Esophagus squamous epithelium (tissue), 5 donors: Measurements from ENCODE around the gene MSX2. TPM values are rescaled to one million over a fixed set of nuclear protein-coding genes. Genes with fewer than 3 reads are reported as not detected.

Source experiments
- DNase-seq: peaks from one replicate; lab custom pipeline; 2025; lab: John Stamatoyannopoulos, UW
- H3K27ac ChIP-seq, 4 donors: fragments of 200-600 bp; sonication (generic); one replicate each; pipeline ENCODE4 v1.5.1; 2016 to 2019; ENCODE audit warnings: mild to moderate bottlenecking in 1 of 4
- H3K27me3 ChIP-seq, 4 donors: fragments of 200-600 bp; sonication (generic); 1 replicate in 3 of 4; 2 replicates in 1 of 4; pipeline versions ENCODE4 v1.5.1 to v1.6.0; 2017 to 2021; ENCODE audit warnings: antibody characterized with exemption in 1 of 4
- H3K36me3 ChIP-seq, 3 donors: fragments of 200-600 bp; sonication (generic); one replicate each; pipeline ENCODE4 v1.5.1; 2016 to 2019
- H3K4me1 ChIP-seq, 3 donors: fragments of 200-600 bp; sonication (generic); one replicate each; pipeline ENCODE4 v1.5.1; 2017 to 2019
- H3K4me3 ChIP-seq, 4 donors: fragments of 200-600 bp; sonication (generic); 1 replicate in 3 of 4; 2 replicates in 1 of 4; pipeline ENCODE4 v1.5.1; 2016 to 2019; ENCODE audit warnings: mild to moderate bottlenecking in 2 of 4, moderate library complexity in 1 of 4
- H3K9me3 ChIP-seq, 3 donors: fragments of 200-600 bp; sonication (generic); one replicate each; pipeline ENCODE4 v1.5.1; 2016 to 2019
- POLR2A ChIP-seq, 4 donors: fragments of 450-650 bp; IDR thresholded peaks; one replicate each; pipeline ENCODE4 v1.6.1; 2017; ENCODE audit warnings: antibody characterized with exemption in 4 of 4, mild to moderate bottlenecking in 4 of 4, moderate library complexity in 3 of 4
- WGBS, 2 donors: methylation state at CpG; one replicate each; pipeline ENCODE4 v1.1.5; 2018; 5-methylcytosine and 5-hydroxymethylcytosine counted together
- intact Hi-C: fragments of 100-400 bp; cut with DNase I; formaldehyde crosslinking; loops from one replicate; pipeline ENCODE4 v1.15.0; 2022
- total RNA-seq, 4 donors: library from RNA; depleted of rRNA; stranded (reverse); fragments of >200 nt; gene quantifications; one replicate each; pipeline ENCODE4 v1.1.0, GENCODE V29; 2016
- TF ChIP-seq, protein P1 (sequence below), 6 experiments: fragments of 450-650 bp in 4 of 6; fragments of 200-600 bp in 2 of 6; sonication (generic) in 2 of 6; IDR thresholded peaks; one replicate each; pipeline ENCODE4 v1.5.1; 2016 to 2019; ENCODE audit warnings: antibody characterized with exemption in 6 of 6, mild to moderate bottlenecking in 4 of 6, moderate library complexity in 4 of 6
- donor health status: DM: yes; HTN: yes; CAD: no.

MSX2 gene
- 1 to 10 TPM in 2 of 4 donors, under 1 TPM in 1, not detected in 1; 0.19 to 2.5 (median 1.6) TPM for total RNA-seq

DNA sequence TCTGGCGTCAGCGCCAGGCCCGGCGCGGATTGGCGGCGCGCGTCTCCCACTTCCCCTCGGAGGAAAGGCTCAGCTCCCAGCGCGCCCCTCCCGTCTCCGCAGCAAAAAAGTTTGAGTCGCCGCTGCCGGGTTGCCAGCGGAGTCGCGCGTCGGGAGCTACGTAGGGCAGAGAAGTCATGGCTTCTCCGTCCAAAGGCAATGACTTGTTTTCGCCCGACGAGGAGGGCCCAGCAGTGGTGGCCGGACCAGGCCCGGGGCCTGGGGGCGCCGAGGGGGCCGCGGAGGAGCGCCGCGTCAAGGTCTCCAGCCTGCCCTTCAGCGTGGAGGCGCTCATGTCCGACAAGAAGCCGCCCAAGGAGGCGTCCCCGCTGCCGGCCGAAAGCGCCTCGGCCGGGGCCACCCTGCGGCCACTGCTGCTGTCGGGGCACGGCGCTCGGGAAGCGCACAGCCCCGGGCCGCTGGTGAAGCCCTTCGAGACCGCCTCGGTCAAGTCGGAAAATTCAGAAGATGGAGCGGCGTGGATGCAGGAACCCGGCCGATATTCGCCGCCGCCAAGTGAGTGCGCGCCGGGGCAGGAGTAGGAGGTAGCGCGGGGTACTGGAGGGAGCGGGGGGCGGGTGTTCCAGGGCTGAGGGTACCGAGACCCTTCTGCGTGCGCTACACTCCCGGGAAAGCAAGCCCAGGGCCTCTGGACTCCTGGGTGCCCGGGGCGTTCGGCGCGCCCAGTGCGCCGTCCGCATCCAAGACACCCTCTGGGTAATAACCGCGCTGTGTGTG lies at the start of gene MSX2:
MSX2 (plus strand) TSS at position 99 of the 777 bp plus-strand sequence; CDS start at position 177, 78 bp downstream.
- 0 to 4% methylated on average over 2 to 31 of the region's 87 CpGs for WGBS, 2 donors
- no peak for DNase-seq
- Histone ChIP-seq H3K36me3 (no peaks in the 10 kb centered on the region), H3K9me3 (no peaks in the 10 kb centered on the region), H3K4me1 (peaks cover 7 to 44% (median 12%) of the 10 kb centered on the region in 3 donors), H3K4me3 (peak within 1 kb of the TSS; percentile 44 to 76 (median 53)), H3K27me3 (peaks cover 26 to 100% (median 40%) of the 10 kb centered on the region in 4 donors), H3K27ac (peak within 1 kb of the TSS in 2 of 4 donors; percentile 46 to 70)
- TF ChIP-seq, protein P1, sequence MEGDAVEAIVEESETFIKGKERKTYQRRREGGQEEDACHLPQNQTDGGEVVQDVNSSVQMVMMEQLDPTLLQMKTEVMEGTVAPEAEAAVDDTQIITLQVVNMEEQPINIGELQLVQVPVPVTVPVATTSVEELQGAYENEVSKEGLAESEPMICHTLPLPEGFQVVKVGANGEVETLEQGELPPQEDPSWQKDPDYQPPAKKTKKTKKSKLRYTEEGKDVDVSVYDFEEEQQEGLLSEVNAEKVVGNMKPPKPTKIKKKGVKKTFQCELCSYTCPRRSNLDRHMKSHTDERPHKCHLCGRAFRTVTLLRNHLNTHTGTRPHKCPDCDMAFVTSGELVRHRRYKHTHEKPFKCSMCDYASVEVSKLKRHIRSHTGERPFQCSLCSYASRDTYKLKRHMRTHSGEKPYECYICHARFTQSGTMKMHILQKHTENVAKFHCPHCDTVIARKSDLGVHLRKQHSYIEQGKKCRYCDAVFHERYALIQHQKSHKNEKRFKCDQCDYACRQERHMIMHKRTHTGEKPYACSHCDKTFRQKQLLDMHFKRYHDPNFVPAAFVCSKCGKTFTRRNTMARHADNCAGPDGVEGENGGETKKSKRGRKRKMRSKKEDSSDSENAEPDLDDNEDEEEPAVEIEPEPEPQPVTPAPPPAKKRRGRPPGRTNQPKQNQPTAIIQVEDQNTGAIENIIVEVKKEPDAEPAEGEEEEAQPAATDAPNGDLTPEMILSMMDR (IDR thresholded peaks at IDR 0.05), result no peak
- peak in 1 of 4 donors; percentile 53 for TF ChIP-seq POLR2A (IDR thresholded peaks at IDR 0.05)
- intact Hi-C loops, result no loop called here

GRCh38 chr5:174675110-174675509 lies 49.3 kb upstream of the MSX2 start:
- Histone ChIP-seq H3K4me3 (no peak overlapping the region), H3K36me3 (no peaks in the 10 kb centered on the region), H3K9me3 (no peaks in the 10 kb centered on the region), H3K4me1 (no peaks in the 10 kb centered on the region), H3K27me3 (peaks cover 0 to 40% (median 0%) of the 10 kb centered on the region in 4 donors), H3K27ac (no peak overlapping the region)
- WGBS, 2 donors, result 50 to 80% methylated on average over 2 of the region's 2 CpGs
- intact Hi-C loops, result no loop called here
- TF ChIP-seq POLR2A (IDR thresholded peaks at IDR 0.05), result no peak
- TF ChIP-seq, protein P1 (IDR thresholded peaks at IDR 0.05), result no peak
- DNase-seq, result no peak

DNA sequence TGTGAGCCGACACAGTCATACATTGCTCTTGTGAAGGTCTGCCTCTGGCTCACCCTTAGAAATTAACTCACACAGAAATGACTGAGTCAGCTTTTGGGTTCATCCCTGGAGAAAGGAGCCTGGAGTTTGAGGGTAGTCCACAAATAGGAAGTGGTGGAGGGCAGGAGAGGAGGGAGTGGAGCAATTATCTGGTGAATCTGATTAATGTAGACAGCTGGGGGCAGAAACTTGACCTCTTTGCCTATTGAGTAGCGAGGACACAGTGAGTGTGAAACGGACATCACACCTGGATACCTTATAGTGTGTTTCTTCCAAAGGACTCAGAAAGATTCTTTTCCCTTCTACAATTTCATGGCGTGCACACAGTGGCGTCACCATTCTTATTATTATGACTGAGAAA lies 48.5 kb upstream of the MSX2 start:
- no peak overlapping the region for H3K27ac ChIP-seq
- no peaks in the 10 kb centered on the region for H3K9me3 ChIP-seq
- WGBS, 2 donors, result 55 to 67% methylated on average over 5 of the region's 5 CpGs
- H3K4me1 ChIP-seq, result no peaks in the 10 kb centered on the region
- TF ChIP-seq POLR2A (IDR thresholded peaks at IDR 0.05), result no peak
- TF ChIP-seq, protein P1 (IDR thresholded peaks at IDR 0.05), result no peak
- H3K27me3 ChIP-seq, result peaks cover 0 to 48% (median 0%) of the 10 kb centered on the region in 4 donors
- H3K4me3 ChIP-seq, result no peak overlapping the region
- intact Hi-C loops, result no loop called here
- DNase-seq, result no peak
- no peaks in the 10 kb centered on the region for H3K36me3 ChIP-seq

DNA sequence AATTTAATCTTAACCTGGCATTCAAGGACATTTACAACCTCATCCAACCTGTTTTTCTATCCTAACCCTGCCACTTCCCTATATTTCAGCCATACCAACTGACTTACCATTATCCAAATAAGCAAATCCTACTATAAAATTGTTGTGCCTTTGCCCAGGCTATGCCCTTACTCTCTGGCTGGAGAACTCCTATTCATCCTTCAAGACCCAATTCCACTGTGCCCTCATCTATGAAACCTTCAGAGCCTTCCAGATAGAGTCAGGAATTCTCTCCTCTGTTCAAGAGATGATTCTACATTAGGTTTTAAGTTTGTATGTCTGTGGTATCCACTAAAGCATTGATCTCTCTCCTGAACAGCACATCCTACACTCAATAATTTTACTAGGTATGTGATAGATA lies 46.3 kb upstream of the MSX2 start:
- TF ChIP-seq, protein P1 (IDR thresholded peaks at IDR 0.05), result no peak
- no peak for TF ChIP-seq POLR2A (IDR thresholded peaks at IDR 0.05)
- Histone ChIP-seq H3K27me3 (peaks cover 0 to 59% (median 0%) of the 10 kb centered on the region in 4 donors), H3K27ac (no peak overlapping the region), H3K9me3 (no peaks in the 10 kb centered on the region), H3K36me3 (no peaks in the 10 kb centered on the region), H3K4me3 (no peak overlapping the region), H3K4me1 (no peaks in the 10 kb centered on the region)
- no peak for DNase-seq
- intact Hi-C loops, result no loop called here

DNA sequence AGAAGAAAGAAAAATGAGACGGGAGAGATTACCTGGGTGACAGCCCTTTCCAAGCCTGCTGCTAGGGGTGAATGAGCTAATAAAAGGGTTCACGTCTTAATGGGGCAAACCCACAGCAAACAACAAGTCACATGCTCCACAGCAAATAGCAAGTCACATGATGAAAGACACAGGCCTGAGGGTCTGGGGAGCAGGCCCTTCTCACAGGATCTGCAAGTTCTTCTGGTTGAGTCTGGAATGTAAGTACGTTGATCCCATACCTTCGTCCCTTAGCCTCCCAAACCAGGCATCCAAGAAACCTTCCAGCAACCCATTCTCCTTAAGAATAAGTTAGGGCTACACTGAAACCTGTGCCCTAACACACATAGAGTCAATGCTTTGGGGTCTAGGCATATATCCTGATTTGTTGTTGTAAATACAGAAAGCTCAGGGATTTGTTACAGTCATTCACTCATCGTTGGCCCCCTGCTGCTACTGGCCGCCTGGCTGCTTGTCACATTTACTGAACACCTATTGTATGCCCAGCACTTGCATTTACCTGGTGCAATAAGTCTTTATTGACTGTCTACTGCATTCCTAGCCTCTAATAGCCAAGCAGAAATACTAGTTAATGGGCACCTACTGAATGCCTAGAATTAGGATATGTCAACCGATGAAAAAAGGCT lies 43.3 kb upstream of the MSX2 start:
- TF ChIP-seq, protein P1 (IDR thresholded peaks at IDR 0.05), result no peak
- TF ChIP-seq POLR2A (IDR thresholded peaks at IDR 0.05), result no peak
- WGBS, 2 donors, result 82 to 87% methylated on average over 7 of the region's 7 CpGs
- no peaks in the 10 kb centered on the region for H3K9me3 ChIP-seq
- H3K4me1 ChIP-seq, result no peaks in the 10 kb centered on the region
- no peak for DNase-seq
- H3K4me3 ChIP-seq, result no peak overlapping the region
- H3K27ac ChIP-seq, result no peak overlapping the region
- no peaks in the 10 kb centered on the region for H3K36me3 ChIP-seq
- H3K27me3 ChIP-seq, result peaks cover 0 to 68% (median 0%) of the 10 kb centered on the region in 4 donors
- intact Hi-C loops, result no loop called here
